ENCODE results near the gene ASCC3. TPM values are rescaled to one million over a fixed set of nuclear protein-coding genes. Genes with fewer than 3 reads are reported as not detected.

The ASCC3 gene
- total and polyA plus RNA-seq, 2 donors (not counting 1 experiment from before 2014, with no cell fraction given) = 9.0 to 42.3 TPM

DNA sequence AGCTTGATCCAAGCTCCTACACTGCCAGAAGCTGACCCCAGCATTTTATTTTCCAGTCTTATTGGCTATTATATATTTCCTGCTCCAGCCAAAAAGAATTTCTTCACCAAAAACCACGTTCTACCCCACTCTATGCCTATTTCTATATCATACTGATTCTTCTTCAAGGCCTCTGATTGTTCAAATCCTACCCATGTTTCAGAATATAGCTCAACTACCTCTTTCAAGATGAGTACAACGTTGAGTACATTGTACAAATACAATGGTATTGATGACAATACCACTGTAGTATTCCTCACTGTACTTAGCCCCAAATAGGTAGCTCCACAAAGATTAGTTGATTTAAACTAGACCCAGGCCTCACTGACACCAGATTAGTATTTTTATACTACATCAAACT is 31.0 kb downstream of the ASCC3 start:
- no peak for TF ChIP-seq EZH2 (IDR thresholded peaks at IDR 0.05; ENCODE audit: borderline replicate concordance, insufficient read depth, low read depth, low read length, poor library complexity, severe bottlenecking)
- TF ChIP-seq, protein P1, sequence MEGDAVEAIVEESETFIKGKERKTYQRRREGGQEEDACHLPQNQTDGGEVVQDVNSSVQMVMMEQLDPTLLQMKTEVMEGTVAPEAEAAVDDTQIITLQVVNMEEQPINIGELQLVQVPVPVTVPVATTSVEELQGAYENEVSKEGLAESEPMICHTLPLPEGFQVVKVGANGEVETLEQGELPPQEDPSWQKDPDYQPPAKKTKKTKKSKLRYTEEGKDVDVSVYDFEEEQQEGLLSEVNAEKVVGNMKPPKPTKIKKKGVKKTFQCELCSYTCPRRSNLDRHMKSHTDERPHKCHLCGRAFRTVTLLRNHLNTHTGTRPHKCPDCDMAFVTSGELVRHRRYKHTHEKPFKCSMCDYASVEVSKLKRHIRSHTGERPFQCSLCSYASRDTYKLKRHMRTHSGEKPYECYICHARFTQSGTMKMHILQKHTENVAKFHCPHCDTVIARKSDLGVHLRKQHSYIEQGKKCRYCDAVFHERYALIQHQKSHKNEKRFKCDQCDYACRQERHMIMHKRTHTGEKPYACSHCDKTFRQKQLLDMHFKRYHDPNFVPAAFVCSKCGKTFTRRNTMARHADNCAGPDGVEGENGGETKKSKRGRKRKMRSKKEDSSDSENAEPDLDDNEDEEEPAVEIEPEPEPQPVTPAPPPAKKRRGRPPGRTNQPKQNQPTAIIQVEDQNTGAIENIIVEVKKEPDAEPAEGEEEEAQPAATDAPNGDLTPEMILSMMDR (IDR thresholded peaks at IDR 0.05) = no peak
- Mint-ChIP-seq H3K4me3 (no peak overlapping the region), H3K9me3 (ENCODE audit: insufficient read depth) (no peaks in the 10 kb centered on the region), H3K27me3 (no peaks in the 10 kb centered on the region), H3K27ac (no peak overlapping the region), H3K4me1 (peaks cover 7% of the 10 kb centered on the region)
- Histone ChIP-seq H3K4me3 (ENCODE audit: control extremely low read depth in 1 of 5, extremely low read depth in 1 of 5, insufficient read depth in 1 of 5, low read depth in 2 of 5, low read length in 4 of 5) (no peak overlapping the region), H3K9me3 (ENCODE audit: control extremely low read depth in 1 of 3, control insufficient read depth in 2 of 3, insufficient read depth in 1 of 3, low read length in 2 of 3) (no peaks in the 10 kb centered on the region), H4K20me1 (ENCODE audit: control insufficient read depth, insufficient read depth, low read length, poor library complexity, severe bottlenecking) (peaks cover 7% of the 10 kb centered on the region), H3K36me3 (replicated peaks in 1 of 2; ENCODE audit: control extremely low read depth in 1 of 2, control insufficient read depth in 1 of 2, extremely low read depth in 1 of 2, insufficient read depth in 2 of 2, low read length in 1 of 2) (peaks cover 0 to 12% of the 10 kb centered on the region in 2 experiments), H3K4me1 (ENCODE audit: control insufficient read depth in 2 of 2, insufficient read depth in 2 of 2, low read length in 2 of 2) (no peaks in the 10 kb centered on the region), H3K27ac (ENCODE audit: low read length in 2 of 2) (no peak overlapping the region), H3K9ac (ENCODE audit: low read length) (no peak overlapping the region), H2AFZ (ENCODE audit: insufficient read depth, low read depth, low read length, poor library complexity, severe bottlenecking) (no peak overlapping the region), H3K4me2 (replicated peaks; ENCODE audit: low read depth, low read length, poor library complexity, severe bottlenecking) (no peak overlapping the region), H3K79me2 (ENCODE audit: control insufficient read depth, insufficient read depth, low read length) (peaks cover 4% of the 10 kb centered on the region), H3K27me3 (replicated peaks in 1 of 4; ENCODE audit: control extremely low read depth in 1 of 4, control insufficient read depth in 3 of 4, insufficient read depth in 4 of 4, low read length in 3 of 4) (no peaks in the 10 kb centered on the region)
- DNase-seq (no peak), ATAC-seq (ENCODE audit: low read depth) (no peak)
- 50% methylated on average over 1 of the region's 2 CpGs for WGBS (ENCODE audit: insufficient coverage)
- ChIA-PET POLR2A (no interaction called here), CTCF (no interaction called here)
- intact Hi-C loops (cut with micrococcal nuclease) = no loop called here

DNA sequence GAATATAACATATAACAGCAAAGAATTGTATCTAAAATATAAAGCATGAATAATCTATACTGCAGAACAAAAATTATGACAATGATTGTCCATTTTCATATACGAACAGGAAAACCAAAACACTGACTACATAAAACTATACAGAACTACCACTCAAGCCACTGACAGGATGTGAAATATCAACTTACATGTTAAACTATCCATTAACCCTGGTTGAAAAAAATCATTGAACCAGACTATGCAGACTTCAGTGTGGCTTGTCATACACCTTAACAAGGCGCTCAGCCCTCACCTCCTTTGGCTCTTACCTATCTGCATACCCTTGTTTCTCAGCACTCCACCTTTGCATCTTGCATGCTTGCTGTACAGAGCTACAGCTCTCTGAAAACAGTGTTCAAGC is 34.9 kb downstream of the ASCC3 start:
- Histone ChIP-seq H3K27ac (ENCODE audit: low read length in 2 of 2) (no peak overlapping the region), H3K9me3 (ENCODE audit: control extremely low read depth in 1 of 3, control insufficient read depth in 2 of 3, insufficient read depth in 1 of 3, low read length in 2 of 3) (no peaks in the 10 kb centered on the region), H3K4me1 (ENCODE audit: control insufficient read depth in 2 of 2, insufficient read depth in 2 of 2, low read length in 2 of 2) (no peaks in the 10 kb centered on the region), H2AFZ (ENCODE audit: insufficient read depth, low read depth, low read length, poor library complexity, severe bottlenecking) (no peak overlapping the region), H3K36me3 (replicated peaks in 1 of 2; ENCODE audit: control extremely low read depth in 1 of 2, control insufficient read depth in 1 of 2, extremely low read depth in 1 of 2, insufficient read depth in 2 of 2, low read length in 1 of 2) (peaks cover 0 to 12% of the 10 kb centered on the region in 2 experiments), H3K9ac (ENCODE audit: low read length) (no peak overlapping the region), H3K4me3 (ENCODE audit: control extremely low read depth in 1 of 5, extremely low read depth in 1 of 5, insufficient read depth in 1 of 5, low read depth in 2 of 5, low read length in 4 of 5) (no peak overlapping the region), H3K27me3 (replicated peaks in 1 of 4; ENCODE audit: control extremely low read depth in 1 of 4, control insufficient read depth in 3 of 4, insufficient read depth in 4 of 4, low read length in 3 of 4) (no peaks in the 10 kb centered on the region), H4K20me1 (ENCODE audit: control insufficient read depth, insufficient read depth, low read length, poor library complexity, severe bottlenecking) (peaks cover 7% of the 10 kb centered on the region), H3K4me2 (replicated peaks; ENCODE audit: low read depth, low read length, poor library complexity, severe bottlenecking) (no peak overlapping the region), H3K79me2 (ENCODE audit: control insufficient read depth, insufficient read depth, low read length) (peaks cover 4% of the 10 kb centered on the region)
- ChIA-PET POLR2A (no interaction called here), CTCF (no interaction called here)
- Mint-ChIP-seq H3K27ac (no peak overlapping the region), H3K4me1 (peaks cover 14% of the 10 kb centered on the region), H3K4me3 (no peak overlapping the region), H3K27me3 (no peaks in the 10 kb centered on the region), H3K9me3 (ENCODE audit: insufficient read depth) (no peaks in the 10 kb centered on the region)
- TF ChIP-seq EZH2 (IDR thresholded peaks at IDR 0.05; ENCODE audit: borderline replicate concordance, insufficient read depth, low read depth, low read length, poor library complexity, severe bottlenecking) = no peak
- TF ChIP-seq, protein P1 (IDR thresholded peaks at IDR 0.05) = no peak
- ATAC-seq (ENCODE audit: low read depth) (no peak), DNase-seq (no peak)
- intact Hi-C loops (cut with micrococcal nuclease) = no loop called here
- WGBS (ENCODE audit: insufficient coverage) = 93% methylated on average over 2 of the region's 2 CpGs
